Subcutaneous adipose tissue (tissue), 4 donors: Measurements from ENCODE around the gene ARID1A. TPM values are rescaled to one million over a fixed set of nuclear protein-coding genes. Genes with fewer than 3 reads are reported as not detected.

Experiments used
- CTCF ChIP-seq: fragments of 450-650 bp; IDR thresholded peaks from one replicate; pipeline ENCODE4 v1.5.1; 2016; ENCODE audit warnings: low read depth, mild to moderate bottlenecking, control low read depth, antibody characterized with exemption, moderate library complexity
- total RNA-seq, 4 donors: library from RNA; depleted of rRNA; stranded (reverse); fragments of >200 nt; gene quantifications; one replicate each; pipeline ENCODE4 v1.1.0, GENCODE V29; 2016

ARID1A gene
- total RNA-seq, 4 donors from 2014 or later: 25.1 to 50.7 (median 31.3) TPM

- no peak for TF ChIP-seq CTCF
Observed at GRCh38 chr1:26771643-26772321, 76.0 kb downstream of the ARID1A start.

GRCh38 chr1:26772687-26773086, 76.9 kb downstream of the ARID1A start:
- no peak for TF ChIP-seq CTCF

GRCh38 chr1:26774462-26774861, 78.6 kb downstream of the ARID1A start:
- no peak for TF ChIP-seq CTCF

GRCh38 chr1:26775666-26776065, 79.9 kb downstream of the ARID1A start:
- no peak for TF ChIP-seq CTCF

- TF ChIP-seq CTCF: no peak
Observed at GRCh38 chr1:26779098-26779668, 83.4 kb downstream of the ARID1A start.

- no peak for TF ChIP-seq CTCF
Observed at GRCh38 chr1:26780344-26780957, 84.6 kb downstream of the ARID1A start.

GRCh38 chr1:26781206-26781825, 85.5 kb downstream of the ARID1A start:
- TF ChIP-seq CTCF: no peak
